ENCODE data around the gene CAMK2G.
"Not testable (repeated sequence)": the region's sequence is repeated elsewhere in the genome, so short reads cannot be mapped to it uniquely, and the experiment has no call there.

The CAMK2G gene

DNA sequence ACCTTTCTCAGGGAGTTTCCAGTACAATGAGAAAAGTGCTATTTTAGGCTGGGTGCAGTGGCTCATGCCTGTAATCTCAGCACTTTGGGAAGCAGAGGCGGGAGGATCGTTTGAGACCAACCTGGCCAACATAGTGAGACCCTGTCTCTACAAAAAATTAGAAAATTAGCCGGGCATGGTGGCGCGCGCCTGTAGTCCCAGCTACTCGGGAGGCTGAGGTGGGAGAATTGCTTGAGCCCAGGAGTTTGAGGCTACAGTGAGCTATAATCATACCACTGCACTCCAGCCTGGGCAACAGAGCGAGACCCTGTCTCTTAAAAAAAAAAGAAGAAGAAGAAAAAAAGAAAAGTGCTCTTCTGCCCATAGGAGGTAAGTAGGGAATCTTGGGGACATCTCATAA, 78.3 kb downstream of the CAMK2G start:
- not testable (repeated sequence) for DNase-seq (ENCODE audit: low read depth in 3 of 3, low spot score in 1 of 3)

DNA sequence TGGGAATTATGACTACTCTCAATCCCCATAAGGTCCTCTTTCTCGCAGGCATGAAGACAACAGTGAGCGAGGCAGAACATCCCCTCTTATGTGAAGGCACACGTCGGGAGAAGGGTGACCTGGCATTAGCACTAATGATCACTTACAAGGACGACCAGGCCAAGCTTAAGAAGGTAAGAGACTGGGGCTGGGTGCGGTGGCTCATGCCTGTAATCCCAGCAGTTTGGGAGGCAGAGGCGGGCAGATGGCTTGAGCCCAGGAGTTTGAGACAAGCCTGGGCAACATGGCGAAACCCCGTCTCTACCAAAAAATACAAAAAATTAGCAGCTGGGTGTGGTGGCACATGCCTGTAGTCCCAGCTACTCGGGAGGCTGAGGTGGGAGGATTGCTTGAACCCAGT, 78.9 kb downstream of the CAMK2G start:
- not testable (repeated sequence) for DNase-seq (ENCODE audit: low read depth in 3 of 3, low spot score in 1 of 3)

DNA sequence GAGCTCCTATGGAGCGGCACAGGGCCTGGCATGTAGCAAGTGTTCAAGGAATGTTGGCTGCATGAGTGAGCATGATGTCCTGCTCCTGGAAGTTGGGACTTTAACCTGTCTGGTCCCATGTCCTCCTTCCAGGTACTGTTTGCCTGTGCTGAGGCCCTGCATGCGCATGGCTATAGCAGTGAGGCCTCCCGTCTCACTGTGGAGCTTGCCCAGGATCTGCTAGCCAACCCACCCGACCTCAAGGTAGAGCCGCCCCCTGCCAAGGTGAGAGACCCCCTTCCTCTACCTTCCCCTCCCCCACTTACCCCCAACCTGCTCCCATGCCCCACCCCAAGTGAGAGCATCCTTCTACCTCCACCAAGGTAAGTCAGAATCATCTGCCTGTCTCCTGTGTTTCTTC, 80.9 kb downstream of the CAMK2G start:
- no peak for DNase-seq (ENCODE audit: low read depth in 3 of 3, low spot score in 1 of 3)

- no peak for DNase-seq (ENCODE audit: low read depth in 3 of 3, low spot score in 1 of 3)
These were observed 82.4 kb downstream of the CAMK2G start for GRCh38 chr10:73791871-73792400.

- no peak for DNase-seq (ENCODE audit: low read depth in 3 of 3, low spot score in 1 of 3)
These were observed 83.3 kb downstream of the CAMK2G start for GRCh38 chr10:73790886-73791625.

DNA sequence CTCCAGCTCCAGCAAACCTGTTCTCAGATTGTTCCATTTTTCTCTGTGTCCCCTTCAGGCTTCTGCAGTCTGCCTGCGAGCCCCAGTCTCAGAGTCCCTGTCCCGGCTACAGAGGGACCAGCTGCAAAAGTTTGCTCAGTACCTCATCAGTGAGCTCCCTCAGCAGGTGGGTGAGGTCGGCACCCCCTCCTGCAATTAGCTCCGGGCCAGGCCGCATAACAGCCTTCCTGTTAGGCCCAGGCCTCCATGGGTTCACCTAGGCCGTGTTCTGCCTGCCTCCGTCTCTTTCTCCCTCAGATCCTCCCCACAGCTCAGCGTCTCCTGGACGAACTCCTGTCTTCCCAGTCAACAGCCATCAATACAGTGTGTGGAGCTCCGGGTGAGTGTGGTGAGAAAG, 84.7 kb downstream of the CAMK2G start:
- no peak for DNase-seq (ENCODE audit: low read depth in 3 of 3, low spot score in 1 of 3)

DNA sequence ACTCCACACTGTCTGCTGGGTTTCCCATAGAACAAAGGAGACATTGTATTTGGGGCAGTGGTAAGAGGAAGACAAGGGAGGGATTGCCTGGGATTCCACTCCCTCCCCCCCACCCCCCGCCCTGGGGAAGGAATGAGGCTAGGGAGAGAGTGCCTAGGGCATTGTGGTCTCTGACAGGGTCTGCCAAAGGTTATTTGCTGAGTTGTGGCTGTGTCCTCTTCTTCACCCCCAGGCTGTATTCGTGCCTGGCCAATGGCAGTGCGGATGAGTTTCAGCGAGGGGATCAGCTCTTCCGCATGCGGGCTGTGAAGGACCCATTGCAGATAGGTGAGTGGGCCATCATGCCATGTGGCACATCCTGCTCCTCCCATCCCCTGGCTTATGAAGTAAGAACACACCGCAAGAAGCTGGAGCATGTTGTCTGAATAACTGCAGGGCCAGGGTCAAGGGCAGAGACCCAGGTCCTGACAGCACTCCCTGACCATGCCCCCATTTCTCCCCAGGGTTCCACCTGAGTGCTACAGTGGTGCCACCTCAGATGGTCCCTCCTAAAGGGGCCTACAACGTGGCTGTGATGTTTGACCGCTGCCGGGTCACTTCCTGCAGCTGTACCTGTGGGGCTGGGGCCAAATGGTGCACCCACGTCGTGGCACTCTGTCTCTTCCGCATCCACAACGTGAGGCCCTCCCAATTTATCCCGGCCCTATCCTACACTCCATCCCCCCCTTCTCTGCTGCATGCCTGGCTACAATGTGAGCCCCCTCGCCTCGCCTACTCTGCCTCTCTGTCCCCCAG, 85.3 kb downstream of the CAMK2G start:
- DNase-seq (ENCODE audit: low read depth in 3 of 3, low spot score in 1 of 3), result no peak

DNA sequence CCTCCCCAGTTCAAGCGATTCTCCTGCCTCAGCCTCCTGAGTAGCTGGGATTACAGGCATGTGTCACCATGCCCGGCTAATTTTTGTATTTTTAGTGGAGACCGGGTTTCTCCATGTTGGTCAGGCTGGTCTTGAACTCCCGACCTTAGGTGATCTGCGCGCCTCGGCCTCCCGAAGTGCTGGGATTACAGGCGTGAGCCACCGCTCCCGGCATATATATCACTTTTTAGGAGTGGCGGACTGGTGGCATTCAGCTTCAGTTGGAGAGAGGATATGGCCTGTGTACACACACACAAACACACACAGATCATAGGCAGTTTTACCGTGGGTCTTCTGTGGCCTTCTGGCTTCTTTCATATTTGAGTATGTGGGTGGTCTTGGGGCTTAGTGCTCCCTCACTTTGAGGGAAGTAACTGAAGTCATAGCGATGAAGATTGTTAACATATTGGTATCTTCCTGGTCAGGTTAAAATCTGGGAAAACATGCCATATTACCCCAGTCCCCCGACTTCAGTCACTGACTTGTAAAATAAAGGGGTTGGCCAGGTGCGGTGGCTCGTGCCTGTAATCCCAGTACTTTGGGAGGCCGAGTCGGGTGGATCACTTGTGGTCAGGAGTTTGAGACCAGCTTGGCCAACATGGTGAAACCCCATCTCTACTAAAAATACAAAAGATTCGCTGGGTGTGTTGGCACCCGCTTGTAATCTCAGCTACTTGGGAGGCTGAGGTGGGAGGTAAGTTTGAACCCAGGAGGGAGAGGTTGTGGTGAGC, 87.1 kb downstream of the CAMK2G start:
- DNase-seq (ENCODE audit: low read depth in 3 of 3, low spot score in 1 of 3), result not testable (repeated sequence)

DNA sequence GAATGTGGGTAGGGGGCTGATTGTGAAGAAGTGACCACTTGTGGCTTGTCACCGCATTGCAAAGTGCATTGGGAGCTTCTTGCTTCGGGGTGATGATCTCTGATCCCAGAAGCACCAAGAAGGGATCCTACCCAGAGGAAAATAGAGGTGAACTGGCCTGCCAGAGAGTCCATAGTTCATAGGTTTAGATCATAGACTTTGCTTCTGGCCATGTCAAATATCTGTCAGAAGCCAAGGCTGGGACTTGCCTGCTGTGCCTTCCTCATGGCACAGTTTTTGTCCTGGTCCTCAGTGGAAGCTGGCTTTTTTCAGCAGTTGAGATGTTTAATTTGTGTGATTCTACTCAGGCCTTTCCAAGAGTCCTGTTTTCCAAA, 87.9 kb downstream of the CAMK2G start:
- no peak for DNase-seq (ENCODE audit: low read depth in 3 of 3, low spot score in 1 of 3)

DNA sequence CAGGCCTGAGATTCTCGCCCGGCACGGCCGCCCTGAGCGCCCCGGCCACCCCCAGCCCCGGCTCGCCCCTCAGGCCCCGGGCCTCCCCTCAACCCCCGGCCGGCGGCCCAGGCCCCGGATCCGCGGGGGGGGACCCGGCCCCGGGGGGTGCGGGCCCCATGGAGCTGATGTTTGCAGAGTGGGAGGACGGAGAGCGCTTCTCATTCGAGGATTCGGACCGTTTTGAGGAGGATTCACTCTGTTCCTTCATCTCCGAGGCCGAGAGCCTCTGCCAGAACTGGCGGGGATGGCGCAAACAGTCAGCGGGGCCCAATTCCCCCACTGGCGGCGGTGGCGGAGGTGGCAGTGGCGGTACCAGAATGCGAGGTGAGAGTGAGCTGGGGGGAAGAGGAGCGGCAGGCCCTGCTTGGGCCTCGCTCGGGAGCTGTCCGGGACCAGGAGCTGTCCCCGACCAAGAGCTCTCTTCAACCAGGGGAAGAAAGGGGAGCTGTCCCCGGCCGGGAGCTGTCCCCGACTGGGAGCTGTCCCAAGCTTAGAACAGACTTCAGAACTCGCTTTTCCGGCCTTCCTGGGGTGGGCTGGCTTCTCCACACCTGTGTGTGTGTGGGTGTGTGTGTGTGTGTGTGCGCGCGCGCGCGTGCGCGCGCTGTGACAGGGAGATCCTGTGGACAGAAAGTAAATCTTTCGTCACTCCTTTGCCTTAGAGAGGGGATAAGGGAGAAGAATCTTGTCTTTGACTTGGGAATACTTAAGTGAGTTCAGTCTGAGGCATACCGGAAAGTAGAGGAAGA, 88.4 kb downstream of the CAMK2G start:
- no peak for DNase-seq (ENCODE audit: low read depth in 3 of 3, low spot score in 1 of 3)

GRCh38 chr10:73785211-73785720, 89.1 kb downstream of the CAMK2G start, which contains the start of gene ZSWIM8:
TSS of gene ZSWIM8 (plus strand) at chr10:73785606. CDS start at chr10:73785879, 273 bp downstream.
- DNase-seq (ENCODE audit: low read depth in 3 of 3, low spot score in 1 of 3), result peak; percentile 60 to 69 (median 65)

DNA sequence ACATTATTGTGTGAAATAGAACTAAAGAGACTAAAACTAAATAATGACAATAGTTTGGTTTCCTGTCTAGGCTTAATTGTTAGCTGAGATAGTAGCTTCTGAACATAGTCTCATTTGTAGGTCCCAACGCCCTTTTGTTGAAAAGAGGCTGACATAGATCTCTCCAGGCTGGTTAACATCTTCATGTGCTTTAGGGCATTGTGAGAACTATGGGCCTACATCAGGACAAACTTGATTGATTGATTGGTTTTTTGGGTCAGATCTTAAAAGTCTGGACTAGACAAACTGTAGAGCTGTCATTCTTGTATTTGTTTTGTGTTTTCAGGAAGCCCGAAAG, 91.6 kb downstream of the CAMK2G start:
- no peak for DNase-seq (ENCODE audit: low read depth in 3 of 3, low spot score in 1 of 3)

DNA sequence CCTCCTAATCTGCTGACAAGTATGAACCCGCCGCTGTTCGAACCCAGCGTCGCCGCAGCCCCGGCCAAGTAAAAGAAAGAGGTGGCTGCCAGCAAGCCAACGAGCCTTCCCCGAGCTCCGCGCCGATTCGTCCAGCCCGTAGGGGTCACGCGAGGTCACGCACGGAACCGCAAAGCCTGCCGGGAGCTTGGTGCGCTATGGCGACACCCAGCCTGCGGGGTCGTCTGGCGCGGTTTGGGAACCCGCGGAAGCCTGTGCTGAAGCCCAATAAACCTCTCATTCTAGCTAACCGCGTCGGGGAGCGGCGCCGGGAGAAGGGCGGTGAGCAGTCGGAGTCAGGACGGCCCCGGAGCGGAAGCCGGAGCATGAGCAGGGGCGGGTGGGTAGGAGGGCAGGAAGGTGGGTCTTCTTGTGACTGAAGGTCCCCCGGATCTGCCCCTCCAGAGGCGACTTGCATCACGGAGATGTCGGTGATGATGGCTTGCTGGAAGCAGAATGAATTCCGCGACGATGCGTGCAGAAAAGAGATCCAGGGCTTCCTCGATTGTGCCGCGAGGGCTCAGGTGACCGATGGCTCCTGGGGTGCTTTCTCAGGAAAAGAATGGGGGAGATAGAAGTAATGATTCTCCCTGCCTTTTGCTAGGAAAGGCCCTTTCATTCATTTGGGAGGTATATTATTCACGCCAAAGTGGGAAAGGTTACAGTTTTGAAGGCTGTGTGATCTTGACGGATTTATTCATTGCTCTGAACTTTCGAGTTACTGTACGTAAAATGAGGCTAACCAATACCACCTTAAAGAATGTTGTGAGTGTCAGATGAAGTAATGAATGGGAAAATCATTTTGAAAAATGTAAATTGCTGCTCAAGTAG, 92.2 kb downstream of the CAMK2G start, which contains the start of gene CHCHD1:
CHCHD1 (plus strand) TSS at position 170 of the 870 bp plus-strand sequence; CDS start at position 198, 28 bp downstream.
- DNase-seq (ENCODE audit: low read depth in 3 of 3, low spot score in 1 of 3), result peak; percentile 51 to 88 (median 70)

- no peak for DNase-seq (ENCODE audit: low read depth in 3 of 3, low spot score in 1 of 3)
These were observed 92.8 kb downstream of the CAMK2G start for GRCh38 chr10:73781548-73781878.

DNA sequence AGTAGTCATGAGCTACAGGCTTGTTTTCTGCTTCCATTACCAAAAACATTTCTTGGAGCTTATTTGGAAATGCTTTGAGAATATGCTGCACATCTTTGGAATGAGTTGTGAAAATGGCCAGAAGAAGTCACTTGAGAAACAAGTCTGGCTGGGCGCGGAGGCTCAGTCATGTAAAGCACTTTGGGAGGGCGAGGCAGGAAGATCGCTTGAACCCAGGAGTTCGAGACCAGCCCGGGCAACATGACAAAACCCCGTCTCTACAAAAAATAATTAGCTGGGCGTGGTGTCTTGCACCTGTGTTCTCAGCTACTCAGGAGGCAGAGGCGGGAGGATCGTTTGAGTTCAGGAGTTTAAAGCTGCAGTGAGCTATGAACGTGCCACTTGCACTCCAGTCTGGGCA, 93.4 kb downstream of the CAMK2G start:
- no peak for DNase-seq (ENCODE audit: low read depth in 3 of 3, low spot score in 1 of 3)

GRCh38 chr10:73780301-73780700, 94.1 kb downstream of the CAMK2G start:
- no peak for DNase-seq (ENCODE audit: low read depth in 3 of 3, low spot score in 1 of 3)

DNA sequence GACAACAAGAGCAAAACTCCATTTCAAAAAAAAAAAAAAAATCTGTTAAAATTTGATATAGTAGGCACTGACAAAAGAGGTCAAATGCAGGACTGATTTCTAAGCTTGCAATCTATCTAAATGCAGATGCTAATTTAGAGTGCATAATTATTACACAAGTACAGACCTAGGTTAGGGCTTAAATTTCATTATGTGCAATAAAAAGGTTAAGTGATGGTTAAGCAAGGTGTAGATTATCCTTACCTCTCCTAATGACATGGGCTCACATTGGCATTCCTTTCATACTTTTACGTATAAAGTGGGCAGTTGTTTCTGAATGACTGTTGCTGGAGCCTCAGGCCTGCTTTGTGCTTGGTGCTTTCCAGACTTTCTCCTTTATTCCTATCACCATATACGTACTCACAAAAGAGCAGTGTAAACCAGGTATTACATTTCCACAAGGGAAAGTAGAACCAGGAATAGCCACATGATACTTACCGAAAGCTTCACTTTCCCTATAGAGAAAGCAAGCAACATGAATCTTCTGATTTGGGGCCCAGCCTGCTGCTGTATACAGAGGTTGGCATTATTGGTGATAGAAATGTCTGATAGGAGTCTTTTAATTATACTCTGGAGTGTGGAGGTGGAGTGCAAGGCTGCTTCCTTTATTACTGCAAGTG, 94.7 kb downstream of the CAMK2G start:
- no peak for DNase-seq (ENCODE audit: low read depth in 3 of 3, low spot score in 1 of 3)

DNA sequence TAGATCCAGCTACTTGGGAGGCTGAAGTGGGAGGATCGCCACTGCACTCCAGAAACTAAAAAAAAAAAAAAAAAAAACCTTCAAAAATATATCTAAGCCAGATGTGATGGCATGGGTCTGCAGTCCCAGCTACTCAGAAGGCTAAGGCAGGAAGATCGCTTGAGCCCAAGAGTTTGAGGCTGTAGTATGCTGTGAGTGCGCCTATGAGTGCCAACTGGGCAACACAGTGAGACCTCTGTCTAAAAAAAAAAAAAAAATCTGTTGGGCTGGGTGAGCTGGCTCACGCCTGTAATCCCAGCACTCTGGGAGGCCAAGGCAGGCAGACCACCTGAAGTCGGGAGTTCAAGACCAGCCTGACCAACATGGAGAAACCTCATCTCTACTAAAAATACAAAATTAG, 95.3 kb downstream of the CAMK2G start:
- DNase-seq (ENCODE audit: low read depth in 3 of 3, low spot score in 1 of 3), result no peak

DNA sequence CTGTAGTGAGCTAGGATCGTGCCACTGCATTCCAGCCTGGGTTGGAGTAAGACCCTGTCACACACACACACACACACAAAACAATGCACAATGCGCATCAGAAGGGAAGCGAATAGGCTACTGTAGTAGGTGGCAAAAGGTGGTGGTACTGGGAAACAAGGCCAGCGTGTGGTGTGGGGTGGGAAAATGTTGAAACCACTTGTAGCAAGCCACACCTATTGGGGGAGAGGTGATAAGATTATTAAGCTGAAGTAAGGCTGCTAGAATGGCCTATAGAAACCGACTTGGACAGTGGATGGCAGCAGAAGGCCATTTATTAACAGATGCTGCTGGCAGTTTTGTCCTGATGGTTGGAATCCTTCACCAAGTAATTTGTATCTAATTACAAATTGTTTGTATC, 99.7 kb downstream of the CAMK2G start:
- DNase-seq (ENCODE audit: low read depth in 3 of 3, low spot score in 1 of 3), result no peak
